Right forelimb (tissue), 1 donor: ENCODE measurements around the gene UCMA.
"Not testable (repeated sequence)": the region's sequence is repeated elsewhere in the genome, so short reads cannot be mapped to it uniquely, and the experiment has no call there.

Experiments
- DNase-seq: peaks from one replicate; pipeline ENCODE4 v3.0.0-alpha.2; 2018

The UCMA gene

GRCh38 chr10:13234172-13234571 lies at the start of gene UCMA:
TSS of gene UCMA (minus strand) at chr10:13234374. CDS start at chr10:13234258, 116 bp downstream.
- DNase-seq = no peak

- not testable (repeated sequence) for DNase-seq
These were observed 48.2 kb upstream of the UCMA start for GRCh38 chr10:13282348-13282747.

- no peak for DNase-seq
These were observed 42.7 kb upstream of the UCMA start for GRCh38 chr10:13276749-13277365.

- DNase-seq = not testable (repeated sequence)
These were observed 42.0 kb upstream of the UCMA start for GRCh38 chr10:13276146-13276545.

GRCh38 chr10:13272164-13272571 lies 38.0 kb upstream of the UCMA start:
- peak; percentile 82 for DNase-seq

- no peak for DNase-seq
These were observed 37.5 kb upstream of the UCMA start for GRCh38 chr10:13271552-13272163.

GRCh38 chr10:13270877-13271551 lies 36.8 kb upstream of the UCMA start:
- no peak for DNase-seq

GRCh38 chr10:13268841-13269240 lies 34.7 kb upstream of the UCMA start:
- no peak for DNase-seq

GRCh38 chr10:13268310-13268709 lies 34.1 kb upstream of the UCMA start:
- no peak for DNase-seq

GRCh38 chr10:13263591-13263990 lies 29.4 kb upstream of the UCMA start:
- peak; percentile 48 for DNase-seq

GRCh38 chr10:13262433-13262832 lies 28.3 kb upstream of the UCMA start:
- DNase-seq = no peak

GRCh38 chr10:13257621-13258140 lies 23.5 kb upstream of the UCMA start:
- no peak for DNase-seq

GRCh38 chr10:13256627-13257026 lies 22.5 kb upstream of the UCMA start:
- DNase-seq = no peak

- no peak for DNase-seq
These were observed 19.6 kb upstream of the UCMA start for GRCh38 chr10:13253726-13254125.

GRCh38 chr10:13247784-13248183 lies 13.6 kb upstream of the UCMA start:
- DNase-seq = no peak

- peak; percentile 70 for DNase-seq
These were observed 13.1 kb upstream of the UCMA start for GRCh38 chr10:13247246-13247645.

- DNase-seq = not testable (repeated sequence)
These were observed 8.1 kb upstream of the UCMA start for GRCh38 chr10:13242260-13242659.

GRCh38 chr10:13241613-13242012 lies 7.4 kb upstream of the UCMA start:
- no peak for DNase-seq

GRCh38 chr10:13239923-13240322 lies 5.7 kb upstream of the UCMA start:
- DNase-seq = no peak

- DNase-seq = no peak
These were observed 4.3 kb upstream of the UCMA start for GRCh38 chr10:13238271-13239077.

GRCh38 chr10:13236638-13237037 lies 2.5 kb upstream of the UCMA start:
- no peak for DNase-seq

- not testable (repeated sequence) for DNase-seq
These were observed 562 bp upstream of the UCMA start for GRCh38 chr10:13234736-13235135.

GRCh38 chr10:13233358-13233757 lies 816 bp downstream of the UCMA start:
- DNase-seq = no peak
